Measurements from ENCODE around the gene RSPH6A.
A peak's percentile ranks its signal among the peaks of the same experiment; 100 is the strongest.

RSPH6A gene

DNA sequence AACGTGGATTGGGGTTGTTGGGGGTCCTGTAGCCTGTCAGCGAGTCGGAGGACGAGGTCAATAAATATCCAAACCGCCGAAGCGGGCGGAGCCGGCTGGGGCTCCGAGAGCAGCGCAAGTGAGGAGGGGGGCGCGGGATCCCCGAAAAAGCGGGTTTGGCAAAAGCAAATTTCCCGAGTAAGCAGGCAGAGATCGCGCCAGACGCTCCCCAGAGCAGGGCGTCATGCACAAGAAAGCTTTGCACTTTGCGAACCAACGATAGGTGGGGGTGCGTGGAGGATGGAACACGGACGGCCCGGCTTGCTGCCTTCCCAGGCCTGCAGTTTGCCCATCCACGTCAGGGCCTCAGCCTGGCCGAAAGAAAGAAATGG lies 45.3 kb downstream of the RSPH6A start:
- Histone ChIP-seq H3K4me1 (ENCODE audit: control insufficient read depth, insufficient read depth, low read length, unreplicated experiment) (no peaks in the 10 kb centered on the region), H2AFZ (ENCODE audit: low read length, unreplicated experiment) (no peak overlapping the region), H3K27ac (ENCODE audit: low read depth, low read length) (peak overlapping the region; percentile 61), H3K27me3 (ENCODE audit: insufficient read depth, low read length) (no peaks in the 10 kb centered on the region), H3K79me2 (ENCODE audit: control insufficient read depth, insufficient read depth, low read length, unreplicated experiment) (peaks cover 7% of the 10 kb centered on the region), H3K36me3 (ENCODE audit: insufficient read depth, low read length) (no peaks in the 10 kb centered on the region), H3K4me3 (ENCODE audit: low read depth, low read length) (peak overlapping the region; percentile 70)

DNA sequence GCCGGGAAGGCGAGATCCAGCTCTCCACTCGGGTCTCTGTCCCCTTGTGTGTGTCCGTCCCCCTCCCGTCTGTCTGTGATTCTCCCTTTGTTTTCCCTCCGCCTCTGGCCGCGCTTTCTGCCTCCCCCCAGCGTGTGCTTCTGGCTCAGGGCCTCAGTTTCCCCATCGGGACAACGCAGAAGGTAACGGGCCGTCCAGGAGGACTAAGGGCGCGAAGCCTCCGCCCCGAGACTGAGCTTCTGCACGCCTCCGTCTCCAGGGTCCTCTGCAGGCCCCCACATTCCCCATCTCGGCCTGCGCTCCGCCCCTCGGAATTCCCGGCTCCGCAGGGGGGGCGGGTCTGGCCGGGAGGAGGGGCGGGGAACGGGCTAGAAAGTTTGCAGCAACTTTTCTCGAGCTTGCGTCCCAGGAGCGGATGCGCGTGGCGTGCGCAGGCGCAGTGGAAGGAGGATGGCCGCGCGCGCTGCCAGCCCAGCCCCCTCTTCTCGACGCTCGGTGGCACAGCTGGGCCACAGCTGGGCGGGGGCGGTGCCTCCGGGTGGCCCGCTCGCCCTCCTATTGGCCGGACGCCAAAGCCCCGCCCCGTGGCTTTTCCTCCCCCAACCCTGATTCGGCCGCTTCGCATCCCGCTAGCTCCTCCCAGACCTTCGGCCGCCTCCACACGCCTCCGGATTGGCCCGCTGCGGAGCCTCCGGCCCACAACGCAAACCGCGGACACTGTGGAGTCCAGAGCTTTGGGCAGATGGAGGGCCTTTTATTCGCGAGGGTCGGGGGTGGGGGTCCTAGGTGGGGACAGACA lies 45.9 kb downstream of the RSPH6A start, which contains the start of gene SIX5:
TSS of gene SIX5 (minus strand) at position 269 of the 799 bp plus-strand sequence. CDS start 408 bp downstream, outside the sequence.
- H3K27me3 ChIP-seq (ENCODE audit: insufficient read depth, low read length), result no peaks in the 10 kb centered on the region
- H3K27ac ChIP-seq (ENCODE audit: low read depth, low read length), result peak within 1 kb of the TSS; percentile 87
- no peaks in the 10 kb centered on the region for H3K36me3 ChIP-seq (ENCODE audit: insufficient read depth, low read length)
- H3K79me2 ChIP-seq (ENCODE audit: control insufficient read depth, insufficient read depth, low read length, unreplicated experiment), result peaks cover 7% of the 10 kb centered on the region
- H2AFZ ChIP-seq (ENCODE audit: low read length, unreplicated experiment), result no peak within 1 kb of the TSS
- no peaks in the 10 kb centered on the region for H3K4me1 ChIP-seq (ENCODE audit: control insufficient read depth, insufficient read depth, low read length, unreplicated experiment)
- H3K4me3 ChIP-seq (ENCODE audit: low read depth, low read length), result peak within 1 kb of the TSS; percentile 88

- Histone ChIP-seq H3K36me3 (ENCODE audit: insufficient read depth, low read length) (no peaks in the 10 kb centered on the region), H2AFZ (ENCODE audit: low read length, unreplicated experiment) (no peak overlapping the region), H3K79me2 (ENCODE audit: control insufficient read depth, insufficient read depth, low read length, unreplicated experiment) (peaks cover 7% of the 10 kb centered on the region)
These were observed 46.5 kb downstream of the RSPH6A start for GRCh38 chr19:45768655-45768983.

GRCh38 chr19:45767881-45768654 lies 47.0 kb downstream of the RSPH6A start:
- Histone ChIP-seq H3K4me1 (ENCODE audit: control insufficient read depth, insufficient read depth, low read length, unreplicated experiment) (no peaks in the 10 kb centered on the region), H3K4me3 (ENCODE audit: low read depth, low read length) (peak overlapping the region; percentile 88), H3K27ac (ENCODE audit: low read depth, low read length) (peak overlapping the region; percentile 87)

More at GRCh38 chr19:45768655-45768983, 46.5 kb downstream of the RSPH6A start:
- Histone ChIP-seq H3K4me3 (ENCODE audit: low read depth, low read length) (peak overlapping the region; percentile 88), H3K4me1 (ENCODE audit: control insufficient read depth, insufficient read depth, low read length, unreplicated experiment) (no peaks in the 10 kb centered on the region), H3K27me3 (ENCODE audit: insufficient read depth, low read length) (no peaks in the 10 kb centered on the region), H3K27ac (ENCODE audit: low read depth, low read length) (peak overlapping the region; percentile 87)

GRCh38 chr19:45767410-45767880 lies 47.7 kb downstream of the RSPH6A start:
- Histone ChIP-seq H3K27me3 (ENCODE audit: insufficient read depth, low read length) (no peaks in the 10 kb centered on the region), H3K36me3 (ENCODE audit: insufficient read depth, low read length) (no peaks in the 10 kb centered on the region), H2AFZ (ENCODE audit: low read length, unreplicated experiment) (no peak overlapping the region), H3K4me3 (ENCODE audit: low read depth, low read length) (peak overlapping the region; percentile 88), H3K79me2 (ENCODE audit: control insufficient read depth, insufficient read depth, low read length, unreplicated experiment) (peaks cover 7% of the 10 kb centered on the region), H3K27ac (ENCODE audit: low read depth, low read length) (peak overlapping the region; percentile 87), H3K4me1 (ENCODE audit: control insufficient read depth, insufficient read depth, low read length, unreplicated experiment) (no peaks in the 10 kb centered on the region)

More at GRCh38 chr19:45767881-45768654, 47.0 kb downstream of the RSPH6A start:
- no peaks in the 10 kb centered on the region for H3K27me3 ChIP-seq (ENCODE audit: insufficient read depth, low read length)
- no peaks in the 10 kb centered on the region for H3K36me3 ChIP-seq (ENCODE audit: insufficient read depth, low read length)
- H2AFZ ChIP-seq (ENCODE audit: low read length, unreplicated experiment), result no peak overlapping the region
- peaks cover 7% of the 10 kb centered on the region for H3K79me2 ChIP-seq (ENCODE audit: control insufficient read depth, insufficient read depth, low read length, unreplicated experiment)

DNA sequence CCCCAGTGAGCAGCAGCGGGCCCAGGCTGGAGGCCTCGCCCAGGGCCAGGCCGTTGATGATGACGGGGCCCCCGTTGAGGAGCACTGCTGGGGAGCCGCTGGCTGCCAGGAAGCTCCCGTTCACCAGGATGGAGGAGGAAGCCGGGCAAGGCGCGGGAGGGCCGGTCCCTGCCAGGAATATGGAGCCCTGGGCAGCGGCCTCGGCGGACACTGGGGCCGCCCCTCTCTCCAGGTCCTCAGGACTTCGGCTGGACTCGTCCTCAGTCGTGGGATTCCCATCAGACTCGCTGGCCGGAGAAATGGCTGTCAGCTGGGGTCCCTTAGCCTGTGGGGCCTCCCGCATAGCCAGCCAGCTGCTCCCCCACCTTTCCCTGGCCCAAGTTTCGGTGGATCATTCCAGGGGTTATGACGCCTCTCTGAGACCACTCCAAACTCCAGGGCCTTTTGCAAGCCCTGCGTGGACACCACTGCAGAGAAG lies 48.2 kb downstream of the RSPH6A start:
- Histone ChIP-seq H3K27me3 (ENCODE audit: insufficient read depth, low read length) (no peaks in the 10 kb centered on the region), H3K4me1 (ENCODE audit: control insufficient read depth, insufficient read depth, low read length, unreplicated experiment) (no peaks in the 10 kb centered on the region), H3K27ac (ENCODE audit: low read depth, low read length) (peak overlapping the region; percentile 87), H3K4me3 (ENCODE audit: low read depth, low read length) (peak overlapping the region; percentile 88), H3K36me3 (ENCODE audit: insufficient read depth, low read length) (no peaks in the 10 kb centered on the region), H3K79me2 (ENCODE audit: control insufficient read depth, insufficient read depth, low read length, unreplicated experiment) (peaks cover 7% of the 10 kb centered on the region), H2AFZ (ENCODE audit: low read length, unreplicated experiment) (no peak overlapping the region)

DNA sequence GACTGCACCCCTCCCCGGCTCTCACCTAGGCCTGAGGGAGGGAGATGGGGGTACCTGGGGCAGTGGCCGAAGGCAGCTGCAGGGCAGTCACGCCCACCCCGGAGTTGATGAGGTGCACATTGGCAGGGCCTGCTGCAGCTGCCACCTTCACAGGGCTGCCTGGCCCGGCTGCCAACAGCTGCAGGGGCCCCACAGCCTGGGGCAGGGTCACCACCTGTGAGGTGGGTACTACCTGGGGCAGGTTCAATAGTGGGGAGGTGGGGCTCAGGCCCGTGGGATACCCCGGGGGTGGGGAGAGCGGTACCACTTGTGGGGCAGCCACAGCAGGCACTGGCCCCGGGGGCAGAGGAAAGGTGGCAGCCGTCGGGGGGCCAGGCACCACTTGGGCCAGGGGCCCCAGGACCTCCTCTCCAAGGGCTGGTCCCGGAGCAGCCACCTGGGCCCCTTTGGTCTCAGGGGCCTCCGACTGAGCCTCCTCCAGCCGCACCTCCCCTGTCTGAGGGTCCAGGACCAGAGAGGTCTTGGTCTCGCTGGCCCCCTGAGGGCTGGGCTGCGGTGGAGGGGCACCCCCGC lies 48.7 kb downstream of the RSPH6A start:
- H2AFZ ChIP-seq (ENCODE audit: low read length, unreplicated experiment), result no peak overlapping the region
- no peaks in the 10 kb centered on the region for H3K27me3 ChIP-seq (ENCODE audit: insufficient read depth, low read length)
- H3K27ac ChIP-seq (ENCODE audit: low read depth, low read length), result peak overlapping the region; percentile 87
- H3K36me3 ChIP-seq (ENCODE audit: insufficient read depth, low read length), result no peaks in the 10 kb centered on the region
- H3K4me3 ChIP-seq (ENCODE audit: low read depth, low read length), result peak overlapping the region; percentile 88
- H3K79me2 ChIP-seq (ENCODE audit: control insufficient read depth, insufficient read depth, low read length, unreplicated experiment), result peaks cover 7% of the 10 kb centered on the region
- no peaks in the 10 kb centered on the region for H3K4me1 ChIP-seq (ENCODE audit: control insufficient read depth, insufficient read depth, low read length, unreplicated experiment)

DNA sequence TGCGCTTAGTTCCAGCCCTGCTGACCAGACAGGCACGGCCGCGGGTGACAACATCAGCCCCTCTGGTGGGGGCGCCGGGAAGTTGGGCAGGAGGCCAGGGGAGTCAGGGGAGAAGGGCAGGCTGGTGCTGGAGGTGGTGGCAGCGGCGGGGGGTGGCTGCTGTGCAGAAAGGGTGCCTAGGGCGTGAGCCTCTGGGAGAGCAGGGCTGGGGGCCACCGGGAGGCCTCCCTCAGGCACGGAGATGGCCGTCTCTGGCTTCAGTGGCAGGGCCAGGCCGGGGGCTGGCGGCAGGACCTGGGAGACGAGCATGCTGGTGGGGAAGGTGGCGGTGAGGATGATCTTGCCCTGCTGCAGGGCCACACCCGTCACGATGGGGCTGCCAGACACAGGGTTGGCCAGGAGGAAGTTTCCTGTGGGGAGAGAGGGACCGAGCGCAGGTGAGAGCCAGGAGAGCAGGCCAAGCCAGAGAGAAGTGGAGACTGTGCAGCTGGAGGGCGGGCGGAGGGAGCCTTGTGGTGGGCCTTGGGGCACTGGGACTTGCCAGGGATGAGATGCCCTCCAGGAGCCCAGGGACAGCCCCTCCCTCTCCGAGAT lies 49.3 kb downstream of the RSPH6A start:
- no peaks in the 10 kb centered on the region for H3K27me3 ChIP-seq (ENCODE audit: insufficient read depth, low read length)
- no peaks in the 10 kb centered on the region for H3K36me3 ChIP-seq (ENCODE audit: insufficient read depth, low read length)
- no peaks in the 10 kb centered on the region for H3K4me1 ChIP-seq (ENCODE audit: control insufficient read depth, insufficient read depth, low read length, unreplicated experiment)
- H2AFZ ChIP-seq (ENCODE audit: low read length, unreplicated experiment), result no peak overlapping the region
- H3K4me3 ChIP-seq (ENCODE audit: low read depth, low read length), result no peak overlapping the region
- H3K79me2 ChIP-seq (ENCODE audit: control insufficient read depth, insufficient read depth, low read length, unreplicated experiment), result peaks cover 7% of the 10 kb centered on the region
- H3K27ac ChIP-seq (ENCODE audit: low read depth, low read length), result no peak overlapping the region

GRCh38 chr19:45764945-45765701 lies 50.0 kb downstream of the RSPH6A start:
- no peak overlapping the region for H3K4me3 ChIP-seq (ENCODE audit: low read depth, low read length)
- H2AFZ ChIP-seq (ENCODE audit: low read length, unreplicated experiment), result no peak overlapping the region
- H3K27ac ChIP-seq (ENCODE audit: low read depth, low read length), result no peak overlapping the region
- H3K79me2 ChIP-seq (ENCODE audit: control insufficient read depth, insufficient read depth, low read length, unreplicated experiment), result peaks cover 7% of the 10 kb centered on the region
- H3K36me3 ChIP-seq (ENCODE audit: insufficient read depth, low read length), result no peaks in the 10 kb centered on the region
- no peaks in the 10 kb centered on the region for H3K4me1 ChIP-seq (ENCODE audit: control insufficient read depth, insufficient read depth, low read length, unreplicated experiment)
- no peaks in the 10 kb centered on the region for H3K27me3 ChIP-seq (ENCODE audit: insufficient read depth, low read length)

DNA sequence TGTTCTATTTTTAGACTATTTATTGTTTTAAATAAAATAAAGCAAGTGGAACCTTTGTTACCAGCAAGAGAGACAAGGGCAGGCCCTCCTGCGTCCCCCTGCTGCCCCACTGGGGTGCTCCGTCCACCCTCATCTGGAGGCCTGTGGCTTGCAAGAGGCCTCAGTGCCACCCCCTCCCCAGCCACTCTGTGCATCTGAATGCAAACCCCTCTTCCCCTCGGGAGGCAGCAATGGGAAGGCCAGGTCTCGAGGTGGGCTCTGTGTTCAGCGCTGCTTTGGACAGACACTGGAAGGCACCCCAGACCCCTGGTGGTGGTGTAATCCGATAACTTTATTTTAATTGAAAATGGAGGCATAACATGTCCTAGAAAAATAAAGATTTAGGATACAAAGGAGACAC lies 50.6 kb downstream of the RSPH6A start:
- Histone ChIP-seq H3K79me2 (ENCODE audit: control insufficient read depth, insufficient read depth, low read length, unreplicated experiment) (peaks cover 7% of the 10 kb centered on the region), H3K4me1 (ENCODE audit: control insufficient read depth, insufficient read depth, low read length, unreplicated experiment) (no peaks in the 10 kb centered on the region), H3K27me3 (ENCODE audit: insufficient read depth, low read length) (no peaks in the 10 kb centered on the region), H2AFZ (ENCODE audit: low read length, unreplicated experiment) (no peak overlapping the region), H3K36me3 (ENCODE audit: insufficient read depth, low read length) (no peaks in the 10 kb centered on the region), H3K27ac (ENCODE audit: low read depth, low read length) (no peak overlapping the region), H3K4me3 (ENCODE audit: low read depth, low read length) (no peak overlapping the region)

Data from ACC112 (cell line).